ENCODE data around the gene MID1.

DNA sequence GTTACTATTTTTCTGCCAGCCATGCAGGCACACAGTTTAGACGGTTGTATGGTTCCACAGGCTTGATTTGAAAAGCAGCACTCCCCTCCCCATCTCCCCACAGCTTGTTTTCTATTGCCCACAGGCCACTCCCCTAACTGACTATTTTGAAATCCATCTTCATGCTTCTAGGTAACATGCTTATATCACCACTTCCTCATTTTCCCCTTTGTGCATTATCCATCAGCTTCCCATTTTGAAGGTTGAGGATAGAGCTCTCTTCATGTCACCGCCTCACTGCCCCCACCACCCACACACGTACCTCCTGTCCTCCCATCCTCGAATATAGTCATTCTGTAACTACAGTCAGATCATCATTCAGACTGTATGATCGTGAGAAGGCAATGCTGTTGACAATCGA is 224.7 kb downstream of the MID1 start:
- TF ChIP-seq CTCF (IDR thresholded peaks at IDR 0.05; ENCODE audit: low read depth, low read length) (no peak), POLR2A (IDR thresholded peaks at IDR 0.05; ENCODE audit: extremely low read depth, insufficient read length) (no peak)

All from NB4 (cell line).